Measurements from ENCODE around the gene SOX13.

Gene SOX13

GRCh38 chr1:204065174-204065985, 7.5 kb upstream of the SOX13 start:
- DNase-seq, result peak; percentile 65

- no peak for DNase-seq
Measured at GRCh38 chr1:204065986-204066300, 7.0 kb upstream of the SOX13 start.

GRCh38 chr1:204067935-204068334, 5.0 kb upstream of the SOX13 start:
- no peak for DNase-seq

GRCh38 chr1:204069887-204070286, 3.0 kb upstream of the SOX13 start:
- no peak for DNase-seq

GRCh38 chr1:204070895-204071294, 2.0 kb upstream of the SOX13 start:
- DNase-seq, result no peak

GRCh38 chr1:204073837-204074273, 940 bp downstream of the SOX13 start:
- DNase-seq, result peak; percentile 20

GRCh38 chr1:204074274-204075138, 1.6 kb downstream of the SOX13 start:
- DNase-seq, result peak; percentile 52

- DNase-seq, result no peak
Measured at GRCh38 chr1:204075139-204075521, 2.2 kb downstream of the SOX13 start.

- no peak for DNase-seq
Measured at GRCh38 chr1:204075890-204076846, 3.3 kb downstream of the SOX13 start.

- no peak for DNase-seq
Measured at GRCh38 chr1:204076891-204077290, 4.0 kb downstream of the SOX13 start.

GRCh38 chr1:204077979-204078696, 5.2 kb downstream of the SOX13 start:
- DNase-seq, result peak; percentile 48

GRCh38 chr1:204079608-204079999, 6.7 kb downstream of the SOX13 start:
- no peak for DNase-seq

GRCh38 chr1:204080163-204080903, 7.4 kb downstream of the SOX13 start:
- peak; percentile 71 for DNase-seq

- no peak for DNase-seq
Measured at GRCh38 chr1:204081164-204081790, 8.4 kb downstream of the SOX13 start.

- no peak for DNase-seq
Measured at GRCh38 chr1:204081791-204082513, 9.0 kb downstream of the SOX13 start.

- no peak for DNase-seq
Measured at GRCh38 chr1:204083491-204083890, 10.6 kb downstream of the SOX13 start.

GRCh38 chr1:204084247-204084772, 11.4 kb downstream of the SOX13 start:
- DNase-seq, result peak; percentile 99

GRCh38 chr1:204085876-204086275, 13.0 kb downstream of the SOX13 start:
- no peak for DNase-seq

- DNase-seq, result no peak
Measured at GRCh38 chr1:204087181-204087892, 14.4 kb downstream of the SOX13 start.
